GM12872 (cell line): ENCODE results near the gene IQSEC2.

Source experiments
- CTCF ChIP-seq: IDR thresholded peaks from 3 replicates; pipeline ENCODE4 v1.5.1; 2011; ENCODE audit warnings: low read depth, mild to moderate bottlenecking, low read length, moderate library complexity; ENCODE audit not compliant: insufficient read depth

The IQSEC2 gene

GRCh38 chrX:53234484-53234883 lies 46.9 kb downstream of the IQSEC2 start:
- no peak for TF ChIP-seq CTCF

- no peak for TF ChIP-seq CTCF
Observed at GRCh38 chrX:53233536-53233935, 47.8 kb downstream of the IQSEC2 start.

GRCh38 chrX:53230116-53230515 lies 51.3 kb downstream of the IQSEC2 start:
- no peak for TF ChIP-seq CTCF

GRCh38 chrX:53227224-53227765 lies 54.1 kb downstream of the IQSEC2 start:
- no peak for TF ChIP-seq CTCF

GRCh38 chrX:53224860-53225797 lies 56.3 kb downstream of the IQSEC2 start, which contains the start of gene KDM5C:
Gene KDM5C (minus strand): TSS chrX:53225207. CDS start chrX:53224889, 318 bp downstream.
- no peak for TF ChIP-seq CTCF

GRCh38 chrX:53223955-53224859 lies 57.2 kb downstream of the IQSEC2 start:
- no peak for TF ChIP-seq CTCF

GRCh38 chrX:53223068-53223693 lies 58.2 kb downstream of the IQSEC2 start:
- no peak for TF ChIP-seq CTCF
